ENCODE results near the gene PRELID3B. TPM values are rescaled to one million over a fixed set of nuclear protein-coding genes. Genes with fewer than 3 reads are reported as not detected.
"Not testable (repeated sequence)": the region's sequence is repeated elsewhere in the genome, so short reads cannot be mapped to it uniquely, and the experiment has no call there.

The PRELID3B gene
- total RNA-seq, 2 experiments from 2014 or later, result 55.8 to 59.1 TPM

DNA sequence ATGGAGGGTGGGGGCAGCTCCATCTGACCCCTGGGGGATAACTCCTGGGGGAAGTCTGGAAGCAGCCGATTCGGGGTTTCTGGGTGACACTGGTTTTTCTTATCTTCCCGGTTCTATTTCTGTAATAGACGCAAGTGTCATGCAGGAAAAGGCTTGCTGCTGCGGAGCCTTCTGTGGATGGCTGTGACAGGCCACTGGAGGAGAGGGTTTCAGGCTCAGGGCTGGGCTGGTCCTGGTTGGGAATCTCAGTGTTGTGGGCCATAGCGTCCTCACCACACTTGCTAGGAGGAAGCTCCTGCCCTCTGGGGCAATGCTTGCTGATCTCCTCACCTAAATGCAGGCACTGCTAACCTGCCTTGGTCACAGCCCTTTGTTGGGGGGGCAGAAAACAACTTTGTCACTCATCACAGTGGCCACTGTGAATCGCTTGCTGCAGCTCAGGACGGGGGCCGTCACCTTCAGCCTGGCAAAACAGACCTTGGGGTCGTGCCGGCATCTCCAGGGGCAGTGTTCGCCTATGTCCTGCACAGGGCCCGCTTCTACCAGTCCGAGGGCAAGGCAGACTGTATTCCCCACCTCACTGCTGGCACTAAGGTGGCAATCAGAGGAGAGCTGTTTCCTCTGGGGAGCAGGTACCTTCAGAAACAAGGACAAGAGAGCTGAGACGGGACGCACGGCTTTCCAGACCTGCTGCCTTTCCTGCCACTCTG is 27.8 kb downstream of the PRELID3B start:
- Mint-ChIP-seq H3K4me3 (no peak overlapping the region), H3K4me1 (ENCODE audit: low read depth) (peaks cover 44% of the 10 kb centered on the region), H3K9me3 (no peaks in the 10 kb centered on the region), H3K27me3 (no peaks in the 10 kb centered on the region), H3K36me3 (ENCODE audit: low read depth) (no peaks in the 10 kb centered on the region), H3K27ac (no peak overlapping the region)
- H3K27ac ChIP-seq (ENCODE audit: low read depth in 1 of 2, low read length in 2 of 2), result no peak overlapping the region
- peaks cover 27% of the 10 kb centered on the region for H3K4me1 ChIP-seq (ENCODE audit: insufficient read depth, low read length)
- H3K4me3 ChIP-seq (ENCODE audit: low read length), result no peak overlapping the region
- no peaks in the 10 kb centered on the region for H3K9me3 ChIP-seq (ENCODE audit: control insufficient read depth in 1 of 2, insufficient read depth in 1 of 2, low read length in 2 of 2)
- ChIA-PET POLR2A (interaction anchor here (2.1 kb wide), 1 partner anchor 17 kb away, joined by 6 read pairs; the partner anchor contains the start of gene ATP5F1E), CTCF (no interaction called here)
- TF ChIP-seq, protein P1, sequence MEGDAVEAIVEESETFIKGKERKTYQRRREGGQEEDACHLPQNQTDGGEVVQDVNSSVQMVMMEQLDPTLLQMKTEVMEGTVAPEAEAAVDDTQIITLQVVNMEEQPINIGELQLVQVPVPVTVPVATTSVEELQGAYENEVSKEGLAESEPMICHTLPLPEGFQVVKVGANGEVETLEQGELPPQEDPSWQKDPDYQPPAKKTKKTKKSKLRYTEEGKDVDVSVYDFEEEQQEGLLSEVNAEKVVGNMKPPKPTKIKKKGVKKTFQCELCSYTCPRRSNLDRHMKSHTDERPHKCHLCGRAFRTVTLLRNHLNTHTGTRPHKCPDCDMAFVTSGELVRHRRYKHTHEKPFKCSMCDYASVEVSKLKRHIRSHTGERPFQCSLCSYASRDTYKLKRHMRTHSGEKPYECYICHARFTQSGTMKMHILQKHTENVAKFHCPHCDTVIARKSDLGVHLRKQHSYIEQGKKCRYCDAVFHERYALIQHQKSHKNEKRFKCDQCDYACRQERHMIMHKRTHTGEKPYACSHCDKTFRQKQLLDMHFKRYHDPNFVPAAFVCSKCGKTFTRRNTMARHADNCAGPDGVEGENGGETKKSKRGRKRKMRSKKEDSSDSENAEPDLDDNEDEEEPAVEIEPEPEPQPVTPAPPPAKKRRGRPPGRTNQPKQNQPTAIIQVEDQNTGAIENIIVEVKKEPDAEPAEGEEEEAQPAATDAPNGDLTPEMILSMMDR (IDR thresholded peaks at IDR 0.05), result no peak
- intact Hi-C loops (cut with DNase I, micrococcal nuclease), result no loop called here
- H3K27me3 ChIP-seq (ENCODE audit: control insufficient read depth in 1 of 2, insufficient read depth in 2 of 2, low read length in 2 of 2), result no peaks in the 10 kb centered on the region
- peaks cover 2% of the 10 kb centered on the region for H3K36me3 ChIP-seq (ENCODE audit: insufficient read depth, low read length)
- ATAC-seq (ENCODE audit: poor library complexity), result no peak
- no peak for DNase-seq

DNA sequence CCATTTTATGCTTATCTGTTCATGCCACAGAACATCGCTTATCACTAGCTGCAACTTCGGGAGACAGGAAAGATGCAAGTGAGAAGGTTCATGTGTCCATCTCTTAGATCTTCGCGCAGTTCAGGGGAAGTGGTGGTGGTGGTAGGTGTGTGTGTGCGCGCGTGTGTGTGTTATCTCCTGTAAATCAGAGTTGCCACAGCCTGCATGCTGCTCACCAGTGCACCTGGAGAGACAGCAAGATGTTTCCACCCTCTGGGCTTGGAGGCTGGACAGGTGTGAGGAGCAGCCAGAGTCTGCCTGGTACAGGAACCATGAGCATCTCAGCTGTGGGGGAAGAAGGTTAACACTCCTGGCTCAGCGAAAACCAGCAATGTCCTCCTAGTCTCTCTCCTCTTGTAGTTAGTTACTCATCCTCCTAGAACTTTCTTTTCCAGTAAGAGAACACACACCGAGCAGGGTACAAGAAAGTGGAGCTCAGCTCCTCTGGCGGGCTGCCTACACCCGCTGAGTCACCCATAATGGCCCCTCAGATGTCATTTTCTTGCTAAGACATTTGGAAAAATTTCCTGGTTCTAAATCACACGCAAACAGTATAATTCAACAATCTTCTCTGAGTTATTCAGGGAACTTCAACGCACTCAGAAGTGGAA is 28.5 kb downstream of the PRELID3B start:
- ChIA-PET CTCF (no interaction called here), POLR2A (no interaction called here)
- H3K27ac Mint-ChIP-seq, result peak overlapping the region; percentile 25
- H3K9me3 ChIP-seq (ENCODE audit: control insufficient read depth in 1 of 2, insufficient read depth in 1 of 2, low read length in 2 of 2), result no peaks in the 10 kb centered on the region
- intact Hi-C loops (cut with DNase I, micrococcal nuclease), result no loop called here
- H3K36me3 ChIP-seq (ENCODE audit: insufficient read depth, low read length), result peaks cover 2% of the 10 kb centered on the region
- no peak overlapping the region for H3K27ac ChIP-seq (ENCODE audit: low read depth in 1 of 2, low read length in 2 of 2)
- no peaks in the 10 kb centered on the region for H3K27me3 Mint-ChIP-seq
- peak in 5 of 14 experiments; percentile 16 to 52 (median 26) for DNase-seq
- H3K4me3 Mint-ChIP-seq, result no peak overlapping the region
- H3K9me3 Mint-ChIP-seq, result no peaks in the 10 kb centered on the region
- no peak overlapping the region for H3K4me3 ChIP-seq (ENCODE audit: low read length)
- TF ChIP-seq, protein P1 (IDR thresholded peaks at IDR 0.05), result no peak
- no peaks in the 10 kb centered on the region for H3K27me3 ChIP-seq (ENCODE audit: control insufficient read depth in 1 of 2, insufficient read depth in 2 of 2, low read length in 2 of 2)
- ATAC-seq (ENCODE audit: poor library complexity), result peak; percentile 75
- H3K36me3 Mint-ChIP-seq (ENCODE audit: low read depth), result no peaks in the 10 kb centered on the region
- H3K4me1 ChIP-seq (ENCODE audit: insufficient read depth, low read length), result peaks cover 27% of the 10 kb centered on the region
- peaks cover 44% of the 10 kb centered on the region for H3K4me1 Mint-ChIP-seq (ENCODE audit: low read depth)

DNA sequence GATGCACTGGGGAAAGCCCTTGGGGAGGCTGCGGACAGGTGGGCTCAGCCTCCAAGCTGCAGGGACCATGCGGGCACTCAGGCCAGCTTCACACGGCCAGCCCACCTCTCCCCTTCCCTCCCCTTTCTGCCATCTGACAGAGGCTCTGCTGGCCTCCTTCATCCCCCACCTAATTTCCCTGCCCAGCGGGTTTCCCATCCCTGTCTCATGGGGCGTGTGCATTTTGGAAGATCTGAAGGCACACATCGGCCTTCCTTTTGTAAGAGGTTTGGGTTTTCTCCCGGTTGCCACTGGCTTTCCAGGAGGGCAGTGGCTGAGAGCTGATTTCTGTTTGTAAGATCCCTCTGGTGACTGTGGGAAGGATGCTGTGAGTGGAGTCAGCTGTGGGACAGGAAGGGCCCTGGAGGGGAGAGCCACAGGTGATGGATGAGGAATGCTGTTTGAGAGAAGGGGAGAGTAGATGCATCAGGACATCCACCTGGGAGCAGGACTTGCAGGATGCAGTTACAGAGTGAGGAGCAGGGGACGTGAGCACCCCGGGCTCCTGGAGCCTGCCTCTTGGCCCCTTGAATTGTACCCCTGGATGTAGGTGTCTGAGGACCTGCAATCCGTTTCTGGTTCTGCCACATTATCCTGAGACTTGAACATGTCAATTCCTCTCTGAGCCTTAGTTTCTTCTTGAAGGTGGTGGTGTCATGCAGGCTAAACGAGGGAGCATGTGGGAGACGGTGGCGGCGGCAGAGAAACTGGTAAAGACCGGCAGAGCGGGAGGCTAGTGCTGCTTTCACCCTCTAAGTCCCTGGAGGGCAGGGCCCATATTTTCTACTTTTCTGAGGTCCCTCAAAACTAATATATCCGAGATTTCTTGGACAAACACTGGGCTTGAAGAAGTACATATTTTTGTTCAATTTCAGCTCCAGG is 29.3 kb downstream of the PRELID3B start:
- Mint-ChIP-seq H3K4me3 (no peak overlapping the region), H3K27ac (no peak overlapping the region), H3K4me1 (ENCODE audit: low read depth) (peaks cover 44% of the 10 kb centered on the region), H3K36me3 (ENCODE audit: low read depth) (no peaks in the 10 kb centered on the region), H3K9me3 (no peaks in the 10 kb centered on the region), H3K27me3 (no peaks in the 10 kb centered on the region)
- ChIA-PET CTCF (no interaction called here), POLR2A (no interaction called here)
- Histone ChIP-seq H3K9me3 (ENCODE audit: control insufficient read depth in 1 of 2, insufficient read depth in 1 of 2, low read length in 2 of 2) (no peaks in the 10 kb centered on the region), H3K4me3 (ENCODE audit: low read length) (no peak overlapping the region), H3K4me1 (ENCODE audit: insufficient read depth, low read length) (peaks cover 31% of the 10 kb centered on the region), H3K36me3 (ENCODE audit: insufficient read depth, low read length) (peaks cover 2% of the 10 kb centered on the region), H3K27me3 (ENCODE audit: control insufficient read depth in 1 of 2, insufficient read depth in 2 of 2, low read length in 2 of 2) (no peaks in the 10 kb centered on the region), H3K27ac (ENCODE audit: low read depth in 1 of 2, low read length in 2 of 2) (no peak overlapping the region)
- no peak for DNase-seq
- ATAC-seq (ENCODE audit: poor library complexity), result no peak
- TF ChIP-seq, protein P1 (IDR thresholded peaks at IDR 0.05), result no peak
- intact Hi-C loops (cut with DNase I, micrococcal nuclease), result no loop called here

DNA sequence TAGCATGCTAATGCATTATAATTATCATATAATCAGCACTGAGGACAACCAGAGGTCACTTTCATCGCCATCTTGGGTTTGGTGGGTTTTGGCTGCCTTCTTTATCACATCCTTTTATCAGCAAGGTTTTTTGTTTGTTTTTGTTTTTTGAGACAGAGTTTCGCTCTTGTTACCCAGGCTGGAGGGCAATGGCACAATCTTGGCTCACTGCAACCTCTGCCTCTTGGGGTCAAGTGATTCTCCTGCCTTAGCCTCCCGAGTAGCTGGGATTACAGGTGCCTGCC is 30.8 kb downstream of the PRELID3B start:
- H3K27me3 ChIP-seq (ENCODE audit: control insufficient read depth in 1 of 2, insufficient read depth in 2 of 2, low read length in 2 of 2); H3K36me3 Mint-ChIP-seq (ENCODE audit: low read depth); H3K27ac Mint-ChIP-seq; POLR2A ChIA-PET; DNase-seq; H3K27ac ChIP-seq (ENCODE audit: low read depth in 1 of 2, low read length in 2 of 2); intact Hi-C loops (cut with DNase I, micrococcal nuclease); H3K9me3 Mint-ChIP-seq; H3K4me3 Mint-ChIP-seq; H3K36me3 ChIP-seq (ENCODE audit: insufficient read depth, low read length); ATAC-seq (ENCODE audit: poor library complexity); CTCF ChIA-PET; H3K9me3 ChIP-seq (ENCODE audit: control insufficient read depth in 1 of 2, insufficient read depth in 1 of 2, low read length in 2 of 2); H3K27me3 Mint-ChIP-seq; H3K4me3 ChIP-seq (ENCODE audit: low read length): not testable (repeated sequence)
- H3K4me1 Mint-ChIP-seq (ENCODE audit: low read depth), result peaks cover 33% of the 10 kb centered on the region
- peaks cover 30% of the 10 kb centered on the region for H3K4me1 ChIP-seq (ENCODE audit: insufficient read depth, low read length)

Measured in CD4-positive, alpha-beta T cell (primary cell).